Common myeloid progenitor, CD34-positive (primary cell): ENCODE measurements around the gene RTP5.

Experiments used
- CTCF ChIA-PET: fragments of 350-600 bp; sonication (Branson Sonifier 250); formaldehyde crosslinking; loops from one replicate; lab custom pipeline; 2021; ENCODE audit warnings: antibody characterized with exemption; lab: Charles Lee
- POLR2A ChIA-PET: fragments of 350-600 bp; sonication (Branson Sonifier 250); formaldehyde crosslinking; loops from one replicate; lab custom pipeline; 2021; ENCODE audit warnings: antibody characterized with exemption; lab: Charles Lee
- DNase-seq, 3 donors: peaks; one replicate each; pipeline versions ENCODE4 v3.0.0 to v3.0.0-alpha.2; 2013
- H3K27ac ChIP-seq, 2 experiments: 1 replicate in 1 of 2; 2 replicates in 1 of 2; pipeline ENCODE4 v1.7.0; 2013; ENCODE audit warnings: inconsistent platforms in 2 of 2, low read length in 2 of 2, mild to moderate bottlenecking in 2 of 2, low read depth in 1 of 2, moderate library complexity in 1 of 2; ENCODE audit not compliant: severe bottlenecking in 2 of 2, insufficient read depth in 1 of 2, poor library complexity in 1 of 2
- H3K27me3 ChIP-seq, 5 experiments: replicated peaks in 2 of 5; 1 replicate in 3 of 5; 2 replicates in 2 of 5; pipeline versions ENCODE4 v1.6.1 to v1.7.0; 2013; ENCODE audit warnings: low read length in 4 of 5, mild to moderate bottlenecking in 2 of 5, moderate library complexity in 2 of 5, inconsistent platforms in 1 of 5; ENCODE audit not compliant: insufficient read depth in 5 of 5, control insufficient read depth in 4 of 5
- H3K36me3 ChIP-seq, 4 experiments: 1 replicate in 2 of 4; 2 replicates in 2 of 4; pipeline versions ENCODE4 v1.6.1 to v1.7.0; 2013; ENCODE audit warnings: low read length in 3 of 4, control low read depth in 1 of 4, mild to moderate bottlenecking in 1 of 4; ENCODE audit not compliant: control insufficient read depth in 4 of 4, insufficient read depth in 4 of 4
- H3K4me1 ChIP-seq, 4 experiments: 1 replicate in 3 of 4; 2 replicates in 1 of 4; pipeline versions ENCODE4 v1.6.1 to v1.7.1; 2013; ENCODE audit warnings: low read length in 3 of 4, mild to moderate bottlenecking in 3 of 4, control low read depth in 1 of 4, inconsistent platforms in 1 of 4, moderate library complexity in 1 of 4; ENCODE audit not compliant: control insufficient read depth in 4 of 4, insufficient read depth in 4 of 4; ENCODE audit errors: control extremely low read depth in 1 of 4
- H3K4me3 ChIP-seq, 7 experiments: 1 replicate in 4 of 7; 2 replicates in 3 of 7; pipeline versions ENCODE4 v1.5.1 to v1.7.0; 2013; ENCODE audit warnings: mild to moderate bottlenecking in 7 of 7, low read length in 6 of 7, moderate library complexity in 6 of 7, inconsistent platforms in 2 of 7, low read depth in 2 of 7, control low read depth in 1 of 7; ENCODE audit not compliant: insufficient read depth in 4 of 7, control insufficient read depth in 1 of 7; ENCODE audit errors: extremely low read depth in 1 of 7
- H3K9me3 ChIP-seq, 5 experiments: 1 replicate in 4 of 5; 2 replicates in 1 of 5; pipeline versions ENCODE4 v1.6.1 to v1.7.1; 2013; ENCODE audit warnings: low read length in 4 of 5, mild to moderate bottlenecking in 2 of 5, inconsistent platforms in 1 of 5, low read depth in 1 of 5, moderate library complexity in 1 of 5; ENCODE audit not compliant: control insufficient read depth in 4 of 5, insufficient read depth in 2 of 5; ENCODE audit errors: control extremely low read depth in 1 of 5
- WGBS: methylation state at CpG from one replicate; pipeline ENCODE4 v1.1.5; 2013; ENCODE audit not compliant: insufficient coverage; 5-methylcytosine and 5-hydroxymethylcytosine counted together

RTP5 gene

DNA sequence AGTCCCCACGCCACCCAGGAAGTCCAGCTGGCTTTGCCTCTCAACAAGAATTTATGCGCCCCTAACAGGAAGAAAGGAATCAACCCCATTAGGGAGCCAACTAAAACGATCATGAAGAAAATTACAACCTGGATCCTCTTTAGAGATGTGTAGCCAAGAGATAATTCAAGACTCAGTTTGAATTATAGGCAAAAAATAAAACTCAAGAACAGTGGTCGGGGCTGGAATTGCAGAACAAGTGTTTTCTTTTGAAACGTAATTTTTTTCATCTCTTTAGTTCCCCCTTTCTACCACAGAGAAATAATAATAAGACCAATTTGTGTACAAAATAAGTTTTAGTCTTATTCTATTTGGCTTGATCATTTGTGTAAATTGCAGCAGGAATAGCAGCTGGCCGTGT lies 33.2 kb upstream of the RTP5 start:
- CTCF ChIA-PET: interaction anchor here (0.6 to 1.6 kb wide), 7 partner anchors 12 to 102 kb away, joined by 3 to 6 read pairs (median 3); partner anchors contain the start of gene D2HGDH
- 88% methylated on average over 2 of the region's 6 CpGs for WGBS
- POLR2A ChIA-PET: no interaction called here

DNA sequence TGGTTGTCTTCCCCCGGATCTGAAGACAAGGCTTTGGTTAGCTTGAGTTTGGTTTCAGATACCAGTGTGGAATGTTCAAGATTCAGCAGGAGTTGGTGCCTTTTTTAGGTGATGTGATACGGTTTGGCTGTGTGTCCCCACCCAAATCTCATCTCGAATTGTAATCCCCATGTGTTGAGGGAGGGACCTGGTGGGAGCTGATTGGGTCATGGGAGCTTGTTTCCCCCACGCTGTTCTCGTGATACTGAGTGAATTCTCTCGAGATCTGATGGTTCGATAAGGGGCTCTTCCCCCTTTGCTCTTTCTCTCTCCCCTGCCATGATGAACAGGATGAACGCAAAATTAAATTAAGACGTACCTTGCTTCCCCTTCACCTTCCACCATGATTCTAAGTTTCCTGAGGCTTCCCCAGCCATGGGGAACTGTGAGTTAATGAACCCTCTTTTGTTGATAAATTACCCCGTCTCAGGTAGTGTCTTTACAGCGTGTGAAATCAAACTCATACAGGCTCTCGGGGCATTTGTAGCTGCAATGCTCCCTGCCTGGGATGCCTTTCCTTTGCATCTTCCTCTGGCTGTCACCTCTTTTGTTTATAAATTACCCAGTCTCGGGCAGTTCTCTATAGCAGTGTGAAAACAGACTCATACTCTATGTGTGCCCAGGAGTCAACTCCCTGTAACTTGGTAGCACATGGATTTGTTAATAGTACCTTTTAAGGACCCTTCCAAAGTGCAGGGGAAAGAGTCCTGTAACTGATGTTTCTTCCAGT lies 32.1 kb upstream of the RTP5 start:
- H3K4me1 ChIP-seq: peaks cover 0 to 11% (median 2%) of the 10 kb centered on the region in 4 experiments
- ChIA-PET POLR2A (no interaction called here), CTCF (interaction anchor here (0.8 to 1.6 kb wide), 7 partner anchors 10 to 42 kb away, joined by 3 to 4 read pairs (median 3); no protein-coding TSS in a partner anchor)
- no peak overlapping the region for H3K27ac ChIP-seq
- H3K36me3 ChIP-seq: no peaks in the 10 kb centered on the region
- H3K27me3 ChIP-seq: no peaks in the 10 kb centered on the region
- no peaks in the 10 kb centered on the region for H3K9me3 ChIP-seq
- H3K4me3 ChIP-seq: no peak overlapping the region
- DNase-seq: no peak
- WGBS: 89% methylated on average over 12 of the region's 13 CpGs

More for the DNA sequence above, 33.2 kb upstream of the RTP5 start:
- no peak overlapping the region for H3K27ac ChIP-seq
- peak in 2 of 3 donors; percentile 67 to 68 for DNase-seq
- H3K9me3 ChIP-seq: peaks cover 0 to 4% (median 0%) of the 10 kb centered on the region in 5 experiments
- no peak overlapping the region for H3K4me3 ChIP-seq
- H3K36me3 ChIP-seq: no peaks in the 10 kb centered on the region
- H3K4me1 ChIP-seq: peaks cover 0 to 5% (median 1%) of the 10 kb centered on the region in 4 experiments
- H3K27me3 ChIP-seq: no peaks in the 10 kb centered on the region

DNA sequence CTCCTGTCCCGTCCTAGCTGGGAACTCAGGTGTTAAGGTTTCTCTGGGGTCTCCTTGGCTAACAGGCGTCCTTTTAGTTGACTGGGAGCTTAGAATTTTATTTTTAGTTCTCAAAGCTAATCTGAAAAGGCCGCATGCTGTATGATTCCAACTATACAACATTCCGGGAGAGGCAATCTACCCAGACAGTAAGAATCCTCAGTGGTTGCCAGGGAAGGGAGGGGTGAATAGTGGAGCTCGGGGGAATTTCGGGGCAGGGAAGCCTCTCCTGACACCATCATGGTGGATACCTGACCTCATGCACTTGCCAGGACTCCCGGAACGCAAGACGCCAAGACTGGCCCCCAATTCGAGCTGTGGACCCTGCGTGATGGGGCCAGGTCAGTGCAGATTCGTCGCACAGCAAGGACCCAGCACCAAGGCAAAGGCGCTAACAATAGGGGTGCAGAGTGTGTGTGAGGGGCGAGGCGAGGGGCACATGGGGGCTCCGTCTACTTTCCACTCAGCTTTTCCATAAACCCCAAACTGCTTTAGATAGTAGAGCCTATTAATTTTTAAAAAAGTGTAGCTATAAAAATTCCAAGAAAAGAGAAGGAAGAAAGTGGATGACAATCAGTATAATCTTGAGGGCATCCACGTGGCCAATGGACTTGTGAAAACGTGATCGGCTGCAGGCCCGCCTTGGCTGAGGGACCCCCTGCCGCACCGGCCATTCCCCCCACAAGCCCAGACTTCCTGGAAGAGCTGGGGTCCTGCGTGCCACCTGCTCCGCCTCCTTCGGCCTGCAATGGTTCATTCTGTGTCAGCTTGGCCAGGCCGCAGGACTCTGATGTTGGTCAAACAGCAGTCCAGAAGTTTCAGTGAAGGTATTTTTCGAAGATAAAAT lies 28.1 kb upstream of the RTP5 start:
- no peak overlapping the region for H3K4me3 ChIP-seq
- 87% methylated on average over 21 of the region's 28 CpGs for WGBS
- H3K36me3 ChIP-seq: no peaks in the 10 kb centered on the region
- ChIA-PET POLR2A (no interaction called here), CTCF (interaction anchor here (0.6 to 1.6 kb wide), 5 partner anchors 11 to 57 kb away, joined by 3 read pairs; no protein-coding TSS in a partner anchor)
- no peak overlapping the region for H3K27ac ChIP-seq
- H3K9me3 ChIP-seq: no peaks in the 10 kb centered on the region
- H3K27me3 ChIP-seq: peaks cover 0 to 4% (median 0%) of the 10 kb centered on the region in 5 experiments
- no peak for DNase-seq
- peaks cover 0 to 34% (median 25%) of the 10 kb centered on the region in 4 experiments for H3K4me1 ChIP-seq

DNA sequence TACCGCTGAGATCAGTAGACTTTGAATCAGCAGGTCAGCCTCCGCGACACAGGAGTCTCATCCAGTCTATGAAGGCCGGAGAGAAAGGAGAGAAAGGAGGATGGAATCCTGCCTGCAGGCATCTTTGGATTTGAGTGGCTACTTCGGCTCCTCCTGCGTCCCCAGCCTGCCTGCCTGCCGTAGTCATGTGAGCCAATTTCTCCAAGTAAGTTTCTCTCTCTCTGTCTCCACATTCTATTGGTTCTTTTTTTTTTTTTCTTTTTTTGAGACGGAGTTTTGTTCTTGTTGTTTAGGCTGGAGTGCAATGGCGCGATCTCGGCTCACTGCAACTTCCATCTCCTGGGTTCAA lies 27.5 kb upstream of the RTP5 start:
- peaks cover 0 to 4% (median 0%) of the 10 kb centered on the region in 5 experiments for H3K27me3 ChIP-seq
- 100% methylated on average over 4 of the region's 11 CpGs for WGBS
- CTCF ChIA-PET: interaction anchor here (0.6 to 1.6 kb wide), 3 partner anchors 12 to 57 kb away, joined by 3 read pairs; no protein-coding TSS in a partner anchor

DNA sequence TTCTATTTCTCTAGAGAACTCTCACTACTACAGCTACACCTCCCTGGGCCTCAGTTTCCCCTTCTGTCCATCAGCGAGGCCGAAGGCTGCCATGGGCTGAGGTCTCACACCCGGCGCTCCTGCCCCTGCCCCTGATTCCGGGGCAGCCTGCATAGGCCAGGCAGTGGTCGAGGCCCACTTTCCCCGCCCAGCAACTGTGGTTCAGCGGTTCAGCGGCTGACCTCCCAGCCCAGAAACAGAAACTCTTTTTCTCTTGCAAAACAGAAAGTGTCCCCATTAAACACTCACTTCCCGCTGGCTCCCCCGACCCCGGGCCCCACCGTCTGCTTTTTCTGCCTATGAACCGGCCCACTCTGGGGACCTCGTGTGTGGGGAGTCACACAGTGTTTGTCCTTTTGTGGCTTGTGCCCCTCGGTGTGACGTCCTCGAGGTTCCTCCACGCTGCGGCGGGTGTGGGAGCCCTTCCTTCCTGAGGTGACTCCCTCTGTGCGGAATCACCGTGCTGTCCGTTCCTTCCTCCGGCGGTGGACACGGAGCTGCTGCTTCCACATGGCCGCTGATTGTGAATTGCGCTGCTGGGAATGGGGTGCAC lies 26.8 kb upstream of the RTP5 start:
- WGBS: 5% methylated on average over 17 of the region's 29 CpGs
- H3K27ac ChIP-seq: no peak overlapping the region
- no peaks in the 10 kb centered on the region for H3K36me3 ChIP-seq
- ChIA-PET POLR2A (interaction anchor here (1.2 kb wide), 1 partner anchor 29 kb away, joined by 3 read pairs; no protein-coding TSS in a partner anchor), CTCF (interaction anchor here (1.2 kb wide), 1 partner anchor 8 kb away, joined by 3 read pairs; no protein-coding TSS in a partner anchor)
- H3K4me3 ChIP-seq: peak overlapping the region in 5 of 7 experiments; percentile 12 to 67 (median 46)
- H3K9me3 ChIP-seq: no peaks in the 10 kb centered on the region
- H3K4me1 ChIP-seq: peaks cover 0 to 34% (median 25%) of the 10 kb centered on the region in 4 experiments
- H3K27me3 ChIP-seq: peaks cover 0 to 4% (median 0%) of the 10 kb centered on the region in 5 experiments
- peak; percentile 82 to 91 (median 90) for DNase-seq

More for the DNA sequence above, 27.5 kb upstream of the RTP5 start:
- peaks cover 0 to 34% (median 25%) of the 10 kb centered on the region in 4 experiments for H3K4me1 ChIP-seq
- H3K4me3 ChIP-seq: no peak overlapping the region
- POLR2A ChIA-PET: no interaction called here
- H3K27ac ChIP-seq: no peak overlapping the region
- H3K9me3 ChIP-seq: no peaks in the 10 kb centered on the region
- H3K36me3 ChIP-seq: no peaks in the 10 kb centered on the region
- no peak for DNase-seq

DNA sequence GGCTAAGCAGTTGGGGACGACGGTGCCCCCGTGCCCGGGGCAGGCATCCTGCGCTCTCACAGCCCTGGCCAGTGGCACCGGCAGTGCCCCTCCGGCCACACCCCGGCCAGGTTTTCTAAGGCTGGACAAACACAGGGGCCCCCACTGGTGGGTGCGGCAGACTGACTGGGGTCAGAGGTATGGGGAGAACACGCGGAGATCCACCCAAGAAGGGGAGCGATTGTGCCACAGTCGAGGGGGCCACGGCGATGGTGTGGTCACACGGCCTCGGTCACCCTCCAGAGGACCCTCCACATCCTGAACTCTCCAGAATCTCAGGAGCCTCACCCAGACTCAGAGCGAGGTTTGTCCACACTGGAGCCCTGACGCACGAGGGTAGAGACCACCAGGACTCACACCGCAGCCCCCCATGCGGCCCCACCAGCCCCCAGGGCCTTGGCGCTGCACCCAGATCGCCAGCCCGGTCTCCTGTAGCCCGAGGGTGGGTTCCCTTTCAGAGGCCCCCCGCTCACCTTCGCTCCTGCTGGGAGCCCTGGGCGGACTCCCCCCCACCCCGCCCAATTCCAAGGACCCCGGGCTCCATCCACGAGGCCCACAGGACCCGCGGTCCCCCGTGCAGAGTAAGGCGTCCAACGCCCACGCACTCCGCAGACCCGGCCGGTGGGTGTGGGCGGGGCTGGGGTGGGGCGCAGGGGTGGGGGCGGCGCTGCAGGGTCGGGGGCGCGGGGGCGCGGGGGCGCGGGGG lies 26.0 kb upstream of the RTP5 start:
- Histone ChIP-seq H3K27ac (no peak overlapping the region), H3K9me3 (no peaks in the 10 kb centered on the region), H3K4me3 (peak overlapping the region in 5 of 7 experiments; percentile 17 to 67 (median 46)), H3K4me1 (peaks cover 0 to 34% (median 25%) of the 10 kb centered on the region in 4 experiments), H3K27me3 (peaks cover 0 to 4% (median 0%) of the 10 kb centered on the region in 5 experiments), H3K36me3 (no peaks in the 10 kb centered on the region)
- POLR2A ChIA-PET: interaction anchor here (0.6 to 1.2 kb wide), 3 partner anchors 30 to 254 kb away, joined by 3 to 5 read pairs (median 4); no protein-coding TSS in a partner anchor
- no peak for DNase-seq
- 49% methylated on average over 27 of the region's 52 CpGs for WGBS
- CTCF ChIA-PET: interaction anchor here (1.1 to 1.3 kb wide), 3 partner anchors 8 to 23 kb away, joined by 3 to 4 read pairs (median 4); no protein-coding TSS in a partner anchor
